ENCODE measurements around the gene PNLIPRP3.

PNLIPRP3 gene

DNA sequence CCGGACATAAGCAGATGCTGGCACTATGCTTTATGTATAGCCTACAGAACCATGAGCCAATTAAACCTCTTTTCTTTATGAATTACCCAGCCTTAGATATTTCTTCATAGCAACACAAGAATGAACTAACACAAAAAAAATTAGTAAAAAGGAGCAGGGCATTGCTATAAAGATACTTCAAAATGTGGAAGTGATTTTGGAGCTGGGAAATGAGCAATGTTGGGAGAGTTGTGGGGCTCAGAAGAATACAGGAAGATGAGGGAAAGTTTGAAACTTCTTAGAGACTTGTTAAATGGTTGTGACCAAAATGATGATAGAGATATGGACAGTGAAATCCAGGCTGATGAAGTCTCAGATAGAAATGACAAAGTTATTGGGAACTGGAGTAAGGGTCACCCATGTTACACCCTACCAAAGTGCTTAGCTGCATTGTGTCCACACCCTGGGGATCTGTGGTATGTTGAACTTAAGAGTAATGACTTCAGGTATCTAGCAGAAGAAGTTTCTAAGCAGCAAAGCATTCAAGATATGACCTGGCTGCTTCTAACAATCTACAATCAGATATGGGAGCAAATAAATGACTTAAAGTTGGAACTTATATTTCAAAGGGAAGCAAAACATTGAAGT, 24.2 kb downstream of the PNLIPRP3 start:
- no peak for DNase-seq (ENCODE audit: low read depth)

DNA sequence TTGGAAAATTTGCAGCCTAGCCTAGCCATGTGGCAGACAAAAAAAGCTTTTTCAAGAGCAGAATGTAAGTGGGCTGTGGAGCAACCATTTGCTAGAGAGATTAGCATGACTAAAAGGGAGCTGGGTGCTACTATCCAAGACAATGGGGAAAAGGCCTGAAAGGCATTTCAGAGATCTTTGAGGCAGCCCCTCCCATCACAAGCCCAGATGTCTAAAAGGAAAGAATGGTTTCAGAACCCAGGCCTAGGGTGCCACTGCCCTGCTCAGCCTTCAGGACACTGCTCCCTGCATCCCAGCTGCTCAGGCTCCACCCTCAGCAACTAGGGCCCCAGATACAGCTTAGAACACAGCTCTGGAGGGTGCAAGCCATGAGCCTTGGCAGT, 24.7 kb downstream of the PNLIPRP3 start:
- no peak for DNase-seq (ENCODE audit: low read depth)

DNA sequence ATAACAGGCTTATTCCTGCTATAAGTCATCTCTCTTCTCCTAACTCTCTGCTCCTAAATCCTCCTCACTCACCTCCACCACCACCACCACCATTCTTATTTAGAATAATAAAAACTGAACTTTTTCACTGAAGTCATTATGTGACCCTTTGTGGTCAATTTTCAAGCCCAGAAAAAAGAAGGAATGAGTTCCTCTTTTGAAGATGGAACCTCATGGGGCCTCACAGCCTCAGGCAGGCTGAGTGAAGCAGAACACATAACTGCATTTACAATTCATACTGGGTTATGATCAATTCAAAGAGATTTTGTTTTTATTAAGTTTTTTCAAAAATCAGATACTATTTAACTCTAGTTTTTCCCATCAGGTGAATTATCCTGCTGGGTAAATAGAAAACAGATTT, 29.8 kb downstream of the PNLIPRP3 start:
- no peak for DNase-seq (ENCODE audit: low read depth)

DNA sequence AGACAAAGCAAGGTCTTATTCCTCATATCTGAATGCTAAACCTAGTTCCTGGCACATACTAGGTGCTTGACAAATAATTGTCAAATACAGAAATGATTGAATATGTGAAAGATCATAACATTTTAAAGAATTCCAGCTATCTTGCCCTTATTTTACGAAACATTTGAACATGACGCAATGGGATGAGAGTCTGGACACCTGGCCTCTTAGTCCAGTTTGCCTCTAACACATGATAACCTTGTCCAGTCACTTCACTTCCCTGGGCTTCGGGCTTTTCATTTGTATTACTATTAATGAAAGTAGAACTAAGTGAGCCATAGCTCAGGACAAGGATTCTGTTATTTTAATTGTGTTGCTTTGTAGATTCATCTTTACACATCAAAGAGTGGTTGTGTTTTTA, 32.6 kb downstream of the PNLIPRP3 start:
- DNase-seq (ENCODE audit: low read depth): no peak

DNA sequence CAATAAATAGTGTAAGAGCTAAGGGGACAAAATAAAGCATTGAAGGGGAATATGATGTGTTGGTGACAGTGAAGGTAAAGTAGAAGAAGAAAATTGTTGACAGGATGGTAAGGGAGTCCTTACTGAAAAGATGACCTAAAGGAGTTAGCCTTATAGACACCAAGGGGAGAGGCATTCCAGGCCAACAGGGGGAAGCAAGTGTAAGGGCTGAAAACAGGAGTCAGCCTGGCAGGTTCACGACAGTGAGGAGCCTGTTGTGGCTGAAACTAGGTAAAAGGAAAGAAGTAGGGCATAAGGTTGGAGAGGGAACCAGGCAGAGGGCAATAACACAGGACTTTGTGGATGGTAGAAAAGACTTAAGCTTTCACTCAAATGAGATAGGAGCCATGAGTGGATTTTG, 34.0 kb downstream of the PNLIPRP3 start:
- no peak for DNase-seq (ENCODE audit: low read depth)

DNA sequence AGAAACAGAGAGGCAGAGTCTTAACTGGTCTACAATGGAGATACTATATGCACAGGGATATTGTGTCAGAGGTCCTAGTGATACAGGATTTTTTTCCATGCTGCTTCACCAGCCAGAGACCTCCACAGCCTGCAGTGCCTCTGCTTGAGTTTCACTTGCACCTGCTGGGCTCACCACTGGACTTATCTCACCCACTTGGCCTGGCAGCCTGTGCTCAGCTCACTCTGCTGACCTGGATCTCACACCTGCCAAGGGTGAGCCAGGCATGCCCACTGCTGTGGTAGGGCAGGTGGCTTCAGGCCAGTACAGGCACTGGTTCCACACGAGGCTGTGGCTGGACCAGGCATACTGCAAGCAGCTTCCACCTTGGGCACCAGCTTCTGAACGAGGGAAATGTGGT, 36.6 kb downstream of the PNLIPRP3 start:
- no peak for DNase-seq (ENCODE audit: low read depth)

DNA sequence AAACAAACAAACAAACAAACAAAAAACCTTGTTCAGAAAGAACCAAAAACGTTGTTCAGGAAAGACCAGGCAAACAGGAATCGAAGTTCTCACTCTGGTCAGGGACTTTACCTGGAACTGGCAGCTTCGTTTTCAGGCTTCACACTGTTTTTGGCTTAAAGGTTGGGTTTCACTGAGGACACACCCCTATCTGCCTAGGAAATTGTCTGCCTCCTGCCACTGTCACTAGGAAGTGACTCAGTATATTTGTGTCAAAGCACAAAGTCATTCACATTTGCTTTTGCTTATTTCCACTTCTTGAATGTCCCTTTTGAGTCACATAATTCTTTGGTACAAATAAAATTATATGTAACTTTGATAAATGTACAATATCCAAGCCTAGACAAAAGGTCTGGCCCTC, 37.9 kb downstream of the PNLIPRP3 start:
- DNase-seq (ENCODE audit: low read depth): no peak

DNA sequence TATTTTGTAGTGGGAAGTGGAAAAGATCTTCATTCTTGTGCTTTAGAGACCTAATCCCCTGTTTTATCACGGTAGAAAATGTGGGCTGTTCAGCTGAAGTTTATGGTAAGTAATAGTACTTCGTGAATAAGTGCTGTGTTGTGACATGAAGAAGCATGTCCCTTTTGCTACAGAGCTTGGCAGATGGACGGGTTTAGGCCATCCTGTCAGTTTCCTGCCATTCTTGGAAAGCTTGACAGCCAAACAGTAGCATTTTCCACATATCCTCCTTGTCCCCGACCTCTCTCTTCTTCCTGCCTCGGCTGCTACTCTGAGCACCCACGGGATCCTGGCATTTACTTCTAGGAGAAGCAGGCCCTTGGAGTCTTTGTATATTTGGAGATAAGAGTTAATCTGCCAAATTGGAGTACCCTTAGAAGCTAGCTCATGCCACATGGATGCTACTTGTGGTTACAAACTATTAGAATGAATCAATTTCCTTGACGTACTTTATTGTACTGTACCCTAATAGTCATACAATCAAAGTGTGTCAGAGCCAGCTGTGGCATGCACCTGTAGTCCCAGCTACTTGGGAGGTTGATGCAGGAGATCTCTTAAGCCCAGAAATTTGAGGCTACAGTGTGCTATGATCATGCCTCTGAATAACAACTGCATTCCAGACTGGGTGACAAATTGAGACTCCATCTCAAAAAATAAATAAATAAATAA, 39.2 kb downstream of the PNLIPRP3 start:
- no peak for DNase-seq (ENCODE audit: low read depth)

DNA sequence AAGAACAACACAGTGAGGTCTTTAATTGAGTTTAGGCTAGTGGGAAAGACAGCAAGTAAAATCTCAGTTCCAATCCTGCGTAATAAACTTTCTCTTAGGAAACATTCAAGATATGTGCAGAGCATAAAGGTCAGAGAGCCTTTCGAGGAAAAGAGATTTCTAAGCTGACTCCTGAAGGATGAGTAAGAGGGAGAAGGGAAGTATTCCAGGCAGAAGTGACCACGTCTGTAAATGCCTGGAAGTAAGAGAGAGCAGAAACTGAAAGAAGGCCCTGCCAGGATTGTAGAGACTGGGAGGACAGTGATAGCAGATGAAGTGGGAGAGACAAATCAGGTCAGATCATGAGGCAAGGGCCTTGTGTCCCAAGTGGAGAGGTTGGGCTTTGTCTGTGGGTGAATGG, 41.8 kb downstream of the PNLIPRP3 start:
- no peak for DNase-seq (ENCODE audit: low read depth)

DNA sequence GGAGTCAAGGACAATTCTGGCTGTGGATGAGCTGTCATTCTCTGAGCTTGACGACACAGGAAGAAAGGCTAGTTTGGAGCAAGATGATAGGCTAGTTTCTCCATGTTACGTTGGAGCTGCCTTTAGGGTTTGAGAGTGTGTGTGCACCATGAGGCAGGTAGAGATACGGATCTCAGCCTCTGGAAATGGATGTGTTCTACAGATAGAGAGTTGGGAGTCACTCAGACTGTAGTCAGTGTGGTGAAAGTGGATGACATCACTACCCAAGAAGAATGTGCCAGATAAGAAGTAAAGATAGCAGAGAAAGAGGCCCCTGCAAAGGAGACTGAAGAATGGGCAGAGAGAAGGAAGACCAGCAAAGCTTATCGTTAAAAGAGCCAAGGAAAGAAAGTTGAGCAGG, 42.4 kb downstream of the PNLIPRP3 start:
- no peak for DNase-seq (ENCODE audit: low read depth)

DNA sequence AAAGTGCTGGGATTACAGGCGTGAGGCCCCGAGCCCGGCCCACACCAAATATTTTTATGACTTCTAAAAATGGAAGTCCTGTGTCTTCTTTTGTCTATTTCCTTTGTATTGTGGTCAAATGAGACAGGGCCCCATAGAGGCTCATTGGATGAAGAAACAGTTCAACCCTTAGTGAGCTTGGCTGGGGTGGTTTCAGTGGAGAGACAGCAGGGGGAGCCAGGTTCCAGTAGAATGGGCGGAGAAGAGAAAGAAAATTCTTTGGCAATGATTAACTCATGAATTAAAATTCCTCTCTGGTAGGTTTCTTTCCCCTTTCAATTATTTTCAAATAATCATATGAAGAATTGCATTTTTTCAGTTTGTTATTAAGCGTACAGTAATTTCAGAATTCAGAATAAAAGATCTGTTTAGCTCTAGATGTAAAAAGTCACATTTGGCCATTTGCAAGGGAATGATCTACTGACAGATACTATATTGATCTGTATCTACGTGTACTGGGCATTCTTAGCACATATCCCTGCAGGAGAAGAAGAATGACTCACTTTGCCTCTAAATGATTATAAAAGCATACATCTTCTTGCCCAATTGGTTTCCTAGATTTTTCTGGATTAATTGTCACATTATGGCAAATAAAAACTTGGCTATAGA, 43.2 kb downstream of the PNLIPRP3 start:
- no peak for DNase-seq (ENCODE audit: low read depth)

DNA sequence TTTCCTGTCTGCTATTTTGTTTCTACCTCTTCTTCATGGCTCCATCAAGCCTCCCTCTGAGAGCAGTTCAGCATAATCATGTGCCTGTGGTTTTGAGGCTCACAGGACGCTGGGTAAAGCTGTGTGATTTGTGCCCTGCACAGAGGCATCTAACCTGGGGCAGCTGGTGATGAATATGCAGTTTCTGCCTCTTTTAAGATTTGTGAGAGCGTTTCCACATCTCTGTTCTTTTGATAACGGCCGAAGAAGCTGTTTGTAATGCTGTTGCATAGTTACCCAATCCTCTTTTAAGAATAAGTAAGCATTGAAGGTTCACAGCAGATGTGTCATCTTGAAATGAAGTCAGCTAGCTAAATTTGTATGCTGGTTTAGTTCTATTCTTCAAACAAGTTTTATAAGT, 45.2 kb downstream of the PNLIPRP3 start:
- DNase-seq (ENCODE audit: low read depth): no peak

DNA sequence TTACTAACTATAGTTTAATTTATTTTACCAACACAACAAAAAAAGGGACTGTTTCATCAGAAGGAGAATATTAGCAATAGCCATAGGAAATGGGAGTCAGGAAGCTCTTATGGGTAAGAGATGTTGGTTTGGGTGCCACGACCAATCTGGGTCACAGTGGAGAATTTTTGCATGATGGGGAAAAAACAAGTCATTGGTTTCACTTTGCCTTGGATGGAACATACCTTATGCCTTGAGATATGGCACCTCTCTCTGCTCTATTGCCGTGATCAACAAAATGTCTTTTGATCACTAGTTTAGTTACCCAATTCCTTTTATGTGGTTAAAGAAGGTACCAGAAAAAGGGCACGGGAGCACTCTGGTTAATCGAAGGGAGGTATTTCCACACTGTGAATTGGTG, 48.2 kb downstream of the PNLIPRP3 start:
- no peak for DNase-seq (ENCODE audit: low read depth)

DNA sequence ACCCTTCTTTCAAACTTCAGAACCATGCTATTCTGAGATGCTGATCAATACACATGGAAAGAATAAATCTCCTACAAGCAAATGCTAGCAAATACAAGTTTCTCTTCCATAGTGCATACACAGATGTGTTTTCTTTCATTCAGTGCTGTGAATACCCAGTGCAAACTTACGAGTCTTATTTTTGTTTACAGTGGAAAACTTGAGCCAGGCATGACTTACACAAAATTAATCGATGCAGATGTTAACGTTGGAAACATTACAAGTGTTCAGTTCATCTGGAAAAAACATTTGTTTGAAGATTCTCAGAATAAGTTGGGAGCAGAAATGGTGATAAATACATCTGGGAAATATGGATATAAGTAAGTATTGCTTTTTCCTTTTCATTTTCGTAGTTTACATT, 48.8 kb downstream of the PNLIPRP3 start:
- DNase-seq (ENCODE audit: low read depth): no peak

DNA sequence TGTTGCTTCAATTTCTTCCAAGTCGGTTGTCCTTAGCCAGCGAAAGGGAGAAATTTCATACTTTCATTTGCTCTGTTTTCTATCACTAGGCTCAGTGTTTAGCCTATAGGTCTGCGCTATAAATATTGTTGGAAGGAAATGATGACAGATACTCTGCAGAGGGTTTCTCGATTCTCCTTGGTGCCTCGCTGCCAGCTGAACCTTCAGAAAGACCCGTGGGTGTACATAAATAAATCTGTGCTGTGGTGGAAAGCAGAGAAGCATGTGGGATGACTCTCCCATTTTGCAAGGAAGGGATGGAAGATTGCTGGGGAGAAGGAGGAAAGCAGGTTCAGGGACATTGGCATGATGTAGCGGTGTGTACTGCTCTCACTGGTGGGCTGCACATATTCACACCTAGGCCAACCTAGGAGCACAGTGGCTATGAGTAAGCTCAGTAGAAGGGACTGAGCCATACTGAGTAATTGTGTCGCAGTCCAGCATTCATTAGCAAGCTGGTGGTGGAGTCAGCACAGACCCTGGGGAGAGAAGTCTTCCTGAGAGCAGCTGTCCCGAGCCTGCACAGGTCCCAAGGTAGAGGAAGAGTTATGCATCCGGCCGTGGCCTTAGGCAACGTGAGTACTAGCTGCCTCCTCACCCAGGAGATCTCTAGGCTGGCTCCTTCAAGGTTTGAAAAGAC, 50.5 kb downstream of the PNLIPRP3 start:
- no peak for DNase-seq (ENCODE audit: low read depth)

DNA sequence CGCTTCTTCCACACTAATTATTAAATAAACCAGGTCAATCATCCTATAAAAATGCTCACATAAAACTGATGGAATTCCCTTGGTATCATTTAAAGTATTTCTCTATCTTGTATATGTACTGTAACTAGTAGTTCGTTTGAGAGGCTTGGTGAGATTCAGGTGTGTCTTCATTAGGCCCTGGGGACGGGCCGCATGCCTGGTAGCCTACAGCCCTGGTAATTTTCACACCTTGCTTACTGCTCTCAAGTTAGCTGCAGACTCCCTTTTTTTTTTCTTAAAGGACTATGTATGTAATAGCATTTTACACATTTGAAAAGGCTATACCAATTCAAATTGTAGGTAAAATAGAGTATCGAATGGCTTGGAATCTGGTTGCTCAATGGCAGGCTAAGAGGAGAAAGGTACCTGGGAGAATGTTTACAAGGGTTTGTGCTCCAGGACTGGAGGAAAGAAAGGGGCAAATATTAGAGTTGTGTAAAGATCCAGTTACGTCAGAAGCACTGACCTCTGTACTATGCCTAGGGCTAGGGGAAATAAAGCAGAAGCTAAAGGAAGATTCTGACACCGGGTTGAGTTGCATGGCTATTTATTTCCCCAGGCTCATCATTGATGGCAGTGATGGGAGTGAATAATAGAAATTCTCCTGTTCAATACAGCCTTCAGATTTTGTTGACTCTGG, 59.3 kb downstream of the PNLIPRP3 start:
- DNase-seq (ENCODE audit: low read depth): no peak

DNA sequence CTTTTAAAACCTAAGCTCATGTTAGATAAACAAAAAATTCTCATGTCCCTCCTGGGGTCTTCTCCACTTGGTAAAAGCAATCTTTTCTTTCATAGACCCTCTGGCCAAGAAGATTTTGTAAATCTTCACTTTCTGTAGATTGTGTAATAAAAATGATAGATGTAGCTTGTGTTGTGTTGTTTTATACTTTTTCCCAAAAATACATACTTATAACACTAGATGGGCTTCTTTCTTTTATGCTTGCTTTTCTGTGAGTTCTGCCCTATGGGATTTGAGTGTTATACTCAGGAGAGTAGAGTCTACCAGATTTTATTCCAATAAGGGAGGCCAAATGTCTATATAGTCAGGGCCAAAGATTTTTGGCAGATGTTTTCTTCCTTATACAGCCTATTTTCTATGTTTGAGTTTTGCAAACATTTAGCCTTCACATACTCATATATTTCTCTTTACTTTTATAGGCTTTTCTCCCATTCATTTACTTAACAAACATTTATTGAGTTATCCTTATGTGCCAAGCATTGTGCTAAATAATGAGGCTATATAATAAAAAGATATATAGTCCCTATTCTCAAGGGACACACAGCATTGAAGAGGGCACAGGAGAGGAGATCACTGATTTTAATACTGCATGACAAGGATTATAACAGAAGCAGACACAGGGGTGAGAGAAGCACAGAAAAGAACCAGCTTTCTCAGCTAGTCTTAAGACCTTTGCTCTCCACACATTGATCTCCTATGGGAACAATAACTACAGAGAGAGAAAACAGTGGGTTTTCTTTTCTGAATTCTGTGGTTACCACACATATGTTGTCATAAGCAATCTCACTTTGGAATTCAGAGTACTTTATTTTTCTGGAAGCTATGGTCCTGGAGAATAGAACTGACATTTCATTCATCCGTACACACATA, 60.1 kb downstream of the PNLIPRP3 start:
- DNase-seq (ENCODE audit: low read depth): no peak

DNA sequence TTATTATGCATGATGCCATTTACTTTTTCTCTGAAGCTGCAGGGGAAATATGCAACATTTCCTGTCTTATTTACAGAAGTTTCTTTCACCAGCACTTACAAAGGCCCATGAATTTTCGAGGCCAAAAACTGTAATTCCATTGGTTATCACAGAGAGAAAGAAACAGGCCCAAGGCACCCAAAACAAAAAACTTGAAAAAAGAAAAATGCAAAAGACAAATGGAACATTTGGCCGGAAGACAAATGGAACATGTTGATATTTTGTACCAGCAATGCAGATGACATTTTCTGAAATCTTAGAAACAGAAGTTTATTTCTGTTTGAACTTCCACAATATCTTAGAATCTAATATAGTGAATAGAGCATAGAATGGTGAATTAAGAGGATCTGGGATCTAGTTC, 61.8 kb downstream of the PNLIPRP3 start:
- no peak for DNase-seq (ENCODE audit: low read depth)

DNA sequence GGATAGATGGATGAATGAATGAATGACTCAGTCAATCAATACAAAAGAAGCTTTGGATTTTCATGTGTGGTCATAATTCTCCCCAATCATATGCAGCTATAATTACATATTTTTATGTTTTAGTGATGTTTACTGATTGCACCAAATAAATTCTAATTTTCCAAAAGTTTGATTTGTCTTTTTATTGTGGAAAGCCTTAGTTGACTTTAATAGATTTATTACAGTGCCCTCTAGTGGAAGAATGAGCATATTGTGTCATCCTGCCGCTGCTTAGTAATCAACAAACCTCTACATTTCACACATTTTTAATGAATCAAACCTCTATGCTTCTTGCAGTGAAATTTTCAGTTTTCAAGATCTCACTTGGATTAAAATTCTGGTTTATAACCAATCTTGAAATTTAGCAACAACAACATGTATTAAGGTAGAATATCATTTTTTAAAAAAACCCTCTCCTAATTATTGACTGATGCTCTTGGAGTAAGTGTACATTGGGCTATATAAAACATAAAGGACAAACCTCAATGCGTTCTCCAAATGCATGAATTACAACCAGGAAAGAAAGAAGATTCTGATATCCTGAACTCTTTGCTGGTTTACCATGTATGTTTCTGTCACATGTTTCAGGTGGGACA, 62.5 kb downstream of the PNLIPRP3 start:
- DNase-seq (ENCODE audit: low read depth): no peak

DNA sequence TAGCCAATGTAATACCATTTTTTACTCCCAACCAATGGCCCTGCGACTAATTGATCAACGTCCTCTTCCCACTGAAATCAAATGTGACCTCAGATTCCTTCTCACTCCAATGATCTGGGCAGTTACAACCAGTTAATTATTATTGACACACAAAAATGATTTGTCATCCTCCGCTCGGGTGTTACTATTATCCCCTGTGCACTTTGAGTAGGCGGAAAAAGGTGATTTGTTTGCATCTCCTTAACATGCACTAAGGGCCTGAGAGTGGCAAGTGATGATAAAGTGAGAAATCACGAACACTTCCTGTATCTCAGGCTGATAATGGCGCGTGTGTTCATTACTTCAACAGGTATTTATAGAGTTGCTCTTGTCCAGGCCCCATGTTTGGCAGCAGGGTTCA, 77.1 kb downstream of the PNLIPRP3 start:
- no peak for DNase-seq (ENCODE audit: low read depth)

DNA sequence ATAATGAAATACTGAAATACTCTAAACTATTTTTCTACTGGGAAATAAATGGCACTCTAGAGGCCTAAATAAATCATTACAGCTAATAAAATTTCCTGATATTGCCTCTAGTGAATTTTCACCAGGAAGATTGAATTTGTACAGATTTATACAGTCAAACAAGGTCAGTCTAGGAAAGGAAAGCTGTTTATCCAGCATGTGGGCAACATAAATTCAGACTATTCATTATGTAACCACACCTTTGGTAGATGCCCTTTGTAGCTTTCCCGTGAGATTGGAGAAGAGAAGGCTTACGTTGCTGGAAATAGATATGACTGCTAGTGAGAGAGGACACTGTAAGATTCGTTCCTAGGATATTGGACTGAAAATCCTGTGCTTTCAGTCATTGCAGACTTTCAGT, 82.9 kb downstream of the PNLIPRP3 start:
- no peak for DNase-seq (ENCODE audit: low read depth)
